ENCODE data around the gene ATXN10.

GRCh38 chr22:45855961-45856360 is 184.3 kb downstream of the ATXN10 start:
- TF ChIP-seq RAD21 (IDR thresholded peaks at IDR 0.05; ENCODE audit: insufficient read depth, low read depth, low read length) (no peak), LARP7 (IDR thresholded peaks at IDR 0.05) (no peak)

Data from GM12878 (cell line).